Transverse colon (tissue), 4 donors: Measurements from ENCODE around the gene NDUFB3. TPM values are rescaled to one million over a fixed set of nuclear protein-coding genes. Genes with fewer than 3 reads are reported as not detected.
A peak's percentile ranks its signal among the peaks of the same experiment; 100 is the strongest.

ENCODE experiments used
- DNase-seq: peaks from one replicate; pipeline ENCODE4 v3.0.0-alpha.2; 2019
- H3K27ac ChIP-seq, 4 donors: fragments of 200-600 bp; sonication (generic); 2 replicates each; pipeline ENCODE4 v1.5.1; 2016 to 2018; ENCODE audit warnings: inconsistent platforms in 4 of 4
- H3K27me3 ChIP-seq: fragments of 200-600 bp; sonication (generic); 2 replicates; pipeline ENCODE4 v1.5.1; 2017; ENCODE audit warnings: inconsistent platforms
- H3K36me3 ChIP-seq, 4 donors: fragments of 200-600 bp; sonication (generic); 2 replicates each; pipeline ENCODE4 v1.5.1; 2017 to 2019; ENCODE audit warnings: inconsistent platforms in 4 of 4
- H3K4me1 ChIP-seq, 4 donors: fragments of 200-600 bp; sonication (generic); 2 replicates each; pipeline ENCODE4 v1.5.1; 2017 to 2020; ENCODE audit warnings: inconsistent platforms in 4 of 4
- H3K4me3 ChIP-seq, 4 donors: fragments of 200-600 bp; sonication (generic); 1 replicate in 1 of 4; 2 replicates in 3 of 4; pipeline versions ENCODE4 v1.5.1 to v1.6.1; 2017 to 2019; ENCODE audit warnings: inconsistent platforms in 4 of 4
- H3K9me3 ChIP-seq, 2 donors: fragments of 200-600 bp; sonication (generic); 2 replicates each; pipeline ENCODE4 v1.5.1; 2017 to 2019; ENCODE audit warnings: inconsistent platforms in 2 of 2
- POLR2A ChIP-seq: fragments of 450-650 bp; IDR thresholded peaks from one replicate; pipeline ENCODE4 v1.6.1; 2016; ENCODE audit warnings: antibody characterized with exemption, mild to moderate bottlenecking, moderate library complexity
- POLR2AphosphoS5 ChIP-seq, 3 donors: sonication (generic); formaldehyde crosslinking; IDR thresholded peaks; one replicate each; pipeline ENCODE4 v1.6.1; 2016; ENCODE audit warnings: antibody characterized with exemption in 3 of 3
- WGBS, 2 donors: methylation state at CpG; one replicate each; pipeline ENCODE4 v1.1.5; 2018; ENCODE audit warnings: low coverage in 1 of 2; 5-methylcytosine and 5-hydroxymethylcytosine counted together
- in situ Hi-C, 4 donors: fragments of 200-750 bp; cut with MboI; loops; one replicate each; pipeline versions ENCODE4 v1.15.0 to v1.15.1; 2017; ENCODE audit warnings: low sequenced_read_pairs in 3 of 4, low pct_ligation_motif_present in 1 of 4, low pct_unique_long_range_greater_than_20kb in 1 of 4
- intact Hi-C: fragments of 100-400 bp; cut with DNase I; formaldehyde crosslinking; loops from one replicate; pipeline ENCODE4 v1.15.1; 2023; ENCODE audit warnings: low total_unique reads
- small RNA-seq, 4 donors: library from RNA; depleted of rRNA; stranded (forward); fragments of <200 nt; gene quantifications; one replicate each; pipeline ENCODE3, GENCODE V24; 2016
- total RNA-seq, 4 donors: library from RNA; depleted of rRNA; stranded (reverse); fragments of >200 nt; gene quantifications; one replicate each; pipeline ENCODE4 v1.1.0, GENCODE V29; 2016
- TF ChIP-seq, protein P1 (sequence below), 5 experiments: fragments of 200-600 bp in 3 of 5; fragments of 450-650 bp in 2 of 5; sonication (generic) in 3 of 5; IDR thresholded peaks; 1 replicate in 2 of 5; 2 replicates in 3 of 5; pipeline ENCODE4 v1.5.1; 2016 to 2017; ENCODE audit warnings: antibody characterized with exemption in 5 of 5, inconsistent platforms in 3 of 5, mild to moderate bottlenecking in 2 of 5, moderate library complexity in 1 of 5

The NDUFB3 gene
- total RNA-seq, 4 donors from 2014 or later: 2.2 to 111 (median 44.9) TPM

DNA sequence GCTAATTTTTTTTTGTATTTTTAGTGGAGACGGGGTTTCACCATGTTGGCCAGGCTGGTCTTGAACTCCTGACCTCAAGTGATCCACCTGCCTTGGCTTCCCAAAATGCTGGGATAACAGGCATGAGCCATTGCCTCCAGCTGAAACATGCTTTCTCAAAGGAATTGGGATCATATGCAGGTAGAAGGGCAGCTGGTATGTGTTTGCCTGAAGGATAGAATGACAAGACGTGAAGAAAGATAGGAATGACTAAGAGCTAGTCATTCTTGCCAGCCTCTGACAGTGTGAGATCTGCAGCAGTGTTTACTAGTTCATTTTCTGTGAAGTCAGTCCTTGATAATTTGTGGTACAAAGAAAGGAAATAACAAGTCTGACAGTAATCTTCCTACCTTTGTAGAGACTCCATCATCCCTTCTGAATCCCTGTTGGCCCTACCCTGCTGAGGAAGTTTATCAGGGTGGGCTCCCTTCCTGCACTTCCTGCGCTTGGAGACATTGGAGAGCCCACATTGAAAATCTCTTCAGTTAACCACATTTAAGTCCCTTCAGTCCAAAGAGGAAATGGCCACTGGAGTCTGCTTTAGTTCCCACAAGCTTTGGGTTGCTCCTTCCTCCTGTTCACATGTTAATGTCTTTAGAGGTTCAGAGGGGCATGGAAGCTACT is 58.9 kb downstream of the NDUFB3 start:
- peaks cover 26 to 84% (median 55%) of the 10 kb centered on the region in 4 donors for H3K4me1 ChIP-seq
- peak in 1 of 3 donors; percentile 15 for TF ChIP-seq POLR2AphosphoS5 (IDR thresholded peaks at IDR 0.05)
- TF ChIP-seq, protein P1, sequence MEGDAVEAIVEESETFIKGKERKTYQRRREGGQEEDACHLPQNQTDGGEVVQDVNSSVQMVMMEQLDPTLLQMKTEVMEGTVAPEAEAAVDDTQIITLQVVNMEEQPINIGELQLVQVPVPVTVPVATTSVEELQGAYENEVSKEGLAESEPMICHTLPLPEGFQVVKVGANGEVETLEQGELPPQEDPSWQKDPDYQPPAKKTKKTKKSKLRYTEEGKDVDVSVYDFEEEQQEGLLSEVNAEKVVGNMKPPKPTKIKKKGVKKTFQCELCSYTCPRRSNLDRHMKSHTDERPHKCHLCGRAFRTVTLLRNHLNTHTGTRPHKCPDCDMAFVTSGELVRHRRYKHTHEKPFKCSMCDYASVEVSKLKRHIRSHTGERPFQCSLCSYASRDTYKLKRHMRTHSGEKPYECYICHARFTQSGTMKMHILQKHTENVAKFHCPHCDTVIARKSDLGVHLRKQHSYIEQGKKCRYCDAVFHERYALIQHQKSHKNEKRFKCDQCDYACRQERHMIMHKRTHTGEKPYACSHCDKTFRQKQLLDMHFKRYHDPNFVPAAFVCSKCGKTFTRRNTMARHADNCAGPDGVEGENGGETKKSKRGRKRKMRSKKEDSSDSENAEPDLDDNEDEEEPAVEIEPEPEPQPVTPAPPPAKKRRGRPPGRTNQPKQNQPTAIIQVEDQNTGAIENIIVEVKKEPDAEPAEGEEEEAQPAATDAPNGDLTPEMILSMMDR (IDR thresholded peaks at IDR 0.05): no peak
- in situ Hi-C loops: no loop called here
- H3K27ac ChIP-seq: peak overlapping the region; percentile 99 to 100 (median 100)
- peak overlapping the region in 1 of 4 donors; percentile 7 for H3K4me3 ChIP-seq
- intact Hi-C loops: no loop called here
- 61% methylated on average over 3 of the region's 3 CpGs; no CpG with 5 or more reads in 1 of the 2 donors for WGBS, 2 donors
- H3K9me3 ChIP-seq: no peaks in the 10 kb centered on the region
- peaks cover 0 to 24% (median 5%) of the 10 kb centered on the region in 4 donors for H3K36me3 ChIP-seq
- no peak for DNase-seq
- H3K27me3 ChIP-seq: no peaks in the 10 kb centered on the region

DNA sequence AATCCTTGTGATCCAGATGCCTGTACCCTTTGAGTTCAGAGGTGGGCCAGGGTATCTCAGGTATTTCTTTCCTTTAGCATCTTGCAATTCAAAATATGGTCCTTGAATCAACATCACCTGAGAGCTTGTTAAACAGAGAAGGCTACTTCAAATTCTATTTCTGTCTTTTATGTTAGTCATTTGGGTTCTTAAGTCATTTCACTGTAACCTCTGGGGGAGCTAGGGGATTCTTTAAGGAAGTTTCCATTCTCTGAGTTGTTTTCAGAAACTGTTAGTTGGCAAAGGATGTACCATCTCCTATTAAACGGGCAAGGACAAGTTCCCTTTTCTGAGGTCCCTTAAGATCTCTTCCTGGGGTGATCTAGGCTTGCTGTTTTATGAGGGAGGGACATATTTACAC is 60.7 kb downstream of the NDUFB3 start:
- TF ChIP-seq POLR2A: no peak
- DNase-seq: no peak
- Histone ChIP-seq H3K4me1 (peaks cover 14 to 65% (median 37%) of the 10 kb centered on the region in 4 donors), H3K4me3 (no peak overlapping the region), H3K36me3 (peaks cover 0 to 41% (median 14%) of the 10 kb centered on the region in 4 donors), H3K27me3 (no peaks in the 10 kb centered on the region), H3K27ac (peak overlapping the region; percentile 5 to 100 (median 100)), H3K9me3 (no peaks in the 10 kb centered on the region)
- intact Hi-C loops: no loop called here
- in situ Hi-C loops: no loop called here
- whole genome bisulfite sequencing, 2 donors: 33 to 40% methylated on average over 1 of the region's 1 CpG

Small RNAs within 50 kb of the gene (small RNA-seq; reads per million reads assigned to genes)
- 0 reads per million in 4 donors for gene RNU6-1206P

Other genes starting within 250 kb of the NDUFB3 start
- gene CLK1, start 207.3 kb upstream of the NDUFB3 start, total RNA-seq: 100 to 1,000 TPM; 115 to 231 (median 127) TPM
- 10 to 100 TPM; 16.8 to 18.4 (median 17.7) TPM for gene PPIL3, start 182.9 kb upstream of the NDUFB3 start, total RNA-seq
- gene NIF3L1, start 182.6 kb upstream of the NDUFB3 start, total RNA-seq: 10 to 100 TPM; 14.5 to 26.6 (median 21.5) TPM
- 10 to 100 TPM; 15.1 to 30.5 (median 20.8) TPM for gene ORC2, start 108.3 kb upstream of the NDUFB3 start, total RNA-seq
- gene HYCC2, start 330 bp upstream of the NDUFB3 start, total RNA-seq: 100 to 1,000 TPM in 1 of 4 donors, 10 to 100 TPM in 3; 23.9 to 104 (median 35.8) TPM
- 100 to 1,000 TPM; 148 to 449 (median 323) TPM for gene CFLAR, start 44.2 kb downstream of the NDUFB3 start, total RNA-seq
- 10 to 100 TPM in 3 of 4 donors, 1 to 10 TPM in 1; 4.8 to 68.4 (median 38.1) TPM for gene CASP10, start 111.1 kb downstream of the NDUFB3 start, total RNA-seq
- 10 to 100 TPM; 27.6 to 55.7 (median 40.5) TPM for gene CASP8, start 188.5 kb downstream of the NDUFB3 start, total RNA-seq